IPS-18a (cell line): Measurements from ENCODE around the gene ATF7.

Source experiments
- H3K27ac ChIP-seq: one replicate; pipeline ENCODE4 v1.5.1; 2013; ENCODE audit warnings: low read length
- H3K27me3 ChIP-seq: one replicate; pipeline ENCODE4 v1.6.1; 2013; ENCODE audit warnings: mild to moderate bottlenecking, low read length; ENCODE audit not compliant: control insufficient read depth, insufficient read depth
- H3K36me3 ChIP-seq: one replicate; pipeline ENCODE4 v1.6.1; 2013; ENCODE audit warnings: low read depth, low read length; ENCODE audit not compliant: control insufficient read depth
- H3K4me1 ChIP-seq: one replicate; pipeline ENCODE4 v1.6.1; 2013; ENCODE audit warnings: low read depth, low read length; ENCODE audit not compliant: control insufficient read depth
- H3K4me3 ChIP-seq: one replicate; pipeline ENCODE4 v1.5.1; 2013; ENCODE audit warnings: low read length
- H3K9ac ChIP-seq: one replicate; pipeline ENCODE4 v1.6.1; 2013; ENCODE audit warnings: mild to moderate bottlenecking, low read length, moderate library complexity
- H3K9me3 ChIP-seq: one replicate; pipeline ENCODE4 v1.6.1; 2013; ENCODE audit warnings: low read depth, low read length; ENCODE audit not compliant: control insufficient read depth

Gene ATF7

GRCh38 chr12:53514628-53515290, 111.4 kb downstream of the ATF7 start:
- peaks cover 12% of the 10 kb centered on the region for H3K36me3 ChIP-seq
- H3K4me1 ChIP-seq = no peaks in the 10 kb centered on the region
- H3K9me3 ChIP-seq = no peaks in the 10 kb centered on the region
- H3K4me3 ChIP-seq = no peak overlapping the region
- no peak overlapping the region for H3K9ac ChIP-seq
- H3K27ac ChIP-seq = no peak overlapping the region
- H3K27me3 ChIP-seq = no peaks in the 10 kb centered on the region

DNA sequence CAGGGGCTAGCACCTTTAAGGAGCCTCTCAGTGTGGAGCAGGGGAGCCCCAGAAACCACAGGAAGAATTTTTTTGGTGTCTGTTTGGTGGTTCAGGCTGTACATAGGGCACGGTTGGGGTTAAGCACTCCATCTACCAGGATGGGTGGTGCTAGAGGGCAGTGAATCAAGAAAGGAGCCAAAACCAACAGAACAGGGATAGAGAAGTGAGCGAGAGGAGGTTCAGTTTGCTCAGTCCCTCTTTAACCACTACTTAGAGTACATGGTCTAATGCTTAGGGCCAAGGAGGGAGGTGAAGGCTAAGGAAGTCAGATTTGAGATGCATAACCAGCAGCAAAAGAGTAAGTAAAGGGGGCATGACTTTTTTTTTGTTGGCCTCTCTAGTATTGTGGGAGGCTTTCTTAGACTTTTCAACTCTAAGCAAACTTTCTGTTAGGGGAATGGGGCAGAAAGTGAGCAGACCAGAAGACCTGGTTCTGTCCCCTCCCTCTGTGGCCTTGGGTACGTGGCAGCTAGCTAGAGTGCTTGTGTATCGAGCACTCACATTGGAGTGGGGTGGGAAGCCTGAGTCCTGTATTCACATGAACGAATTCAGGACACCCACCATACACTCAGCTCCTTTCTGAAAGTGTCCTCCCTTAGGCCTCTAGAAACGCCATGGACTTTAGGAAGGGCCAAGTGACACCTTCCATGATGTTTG, 112.3 kb downstream of the ATF7 start:
- H3K9me3 ChIP-seq = no peaks in the 10 kb centered on the region
- H3K36me3 ChIP-seq = peaks cover 12% of the 10 kb centered on the region
- no peaks in the 10 kb centered on the region for H3K27me3 ChIP-seq
- no peak overlapping the region for H3K9ac ChIP-seq
- no peaks in the 10 kb centered on the region for H3K4me1 ChIP-seq
- H3K4me3 ChIP-seq = no peak overlapping the region
- no peak overlapping the region for H3K27ac ChIP-seq

DNA sequence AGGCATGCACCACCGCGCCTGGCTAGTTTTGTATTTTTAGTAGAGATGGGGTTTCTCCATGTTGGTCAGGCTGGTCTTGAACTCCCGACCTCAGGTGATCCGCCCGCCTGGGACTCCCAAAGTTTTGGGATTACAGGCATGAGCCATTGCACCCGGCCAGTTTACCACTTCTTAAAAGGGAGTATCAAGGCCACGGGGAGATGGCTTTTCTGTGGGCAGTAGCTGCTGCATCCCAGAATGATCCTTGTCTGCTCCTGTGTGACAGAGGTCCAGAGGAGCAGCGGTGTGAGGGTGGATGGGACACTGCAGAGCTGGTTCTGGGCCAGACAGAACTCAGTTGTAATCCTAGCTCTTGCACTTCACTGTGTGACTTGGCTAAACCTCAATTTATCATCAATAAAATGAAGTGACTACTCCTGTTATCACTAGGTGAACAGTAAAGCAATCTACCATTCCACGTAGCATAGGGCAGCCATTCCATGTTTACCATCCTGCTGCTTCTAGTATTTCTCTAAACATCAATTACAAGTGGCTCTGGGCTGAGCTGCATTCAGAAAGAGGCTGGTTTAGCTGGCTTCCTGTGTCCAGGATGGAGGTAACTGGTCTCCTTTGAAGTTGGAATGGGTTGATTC, 115.9 kb downstream of the ATF7 start:
- Histone ChIP-seq H3K27ac (no peak overlapping the region), H3K9ac (no peak overlapping the region), H3K4me3 (no peak overlapping the region), H3K27me3 (no peaks in the 10 kb centered on the region), H3K9me3 (no peaks in the 10 kb centered on the region), H3K4me1 (no peaks in the 10 kb centered on the region), H3K36me3 (peaks cover 20% of the 10 kb centered on the region)

- H3K4me1 ChIP-seq = no peaks in the 10 kb centered on the region
- H3K27me3 ChIP-seq = no peaks in the 10 kb centered on the region
- no peak overlapping the region for H3K4me3 ChIP-seq
- H3K9ac ChIP-seq = no peak overlapping the region
- H3K27ac ChIP-seq = no peak overlapping the region
- no peaks in the 10 kb centered on the region for H3K9me3 ChIP-seq
- H3K36me3 ChIP-seq = peaks cover 24% of the 10 kb centered on the region
Measured at GRCh38 chr12:53508534-53509170, 117.5 kb downstream of the ATF7 start.

GRCh38 chr12:53507603-53507885, 118.6 kb downstream of the ATF7 start:
- no peak overlapping the region for H3K4me3 ChIP-seq
- H3K9me3 ChIP-seq = no peaks in the 10 kb centered on the region
- no peaks in the 10 kb centered on the region for H3K27me3 ChIP-seq
- no peak overlapping the region for H3K9ac ChIP-seq
- H3K36me3 ChIP-seq = peaks cover 24% of the 10 kb centered on the region
- no peak overlapping the region for H3K27ac ChIP-seq
- H3K4me1 ChIP-seq = no peaks in the 10 kb centered on the region

GRCh38 chr12:53506881-53507602, 119.1 kb downstream of the ATF7 start, which contains the start of gene NPFF:
Gene NPFF, minus strand, starts transcription at chr12:53507484. Its CDS starts 10 bp downstream, at chr12:53507474.
- no peaks in the 10 kb centered on the region for H3K9me3 ChIP-seq
- no peak within 1 kb of the TSS for H3K27ac ChIP-seq
- no peaks in the 10 kb centered on the region for H3K27me3 ChIP-seq
- peaks cover under 1% of the 10 kb centered on the region for H3K4me1 ChIP-seq
- no peak within 1 kb of the TSS for H3K4me3 ChIP-seq
- peaks cover 24% of the 10 kb centered on the region for H3K36me3 ChIP-seq
- no peak within 1 kb of the TSS for H3K9ac ChIP-seq

DNA sequence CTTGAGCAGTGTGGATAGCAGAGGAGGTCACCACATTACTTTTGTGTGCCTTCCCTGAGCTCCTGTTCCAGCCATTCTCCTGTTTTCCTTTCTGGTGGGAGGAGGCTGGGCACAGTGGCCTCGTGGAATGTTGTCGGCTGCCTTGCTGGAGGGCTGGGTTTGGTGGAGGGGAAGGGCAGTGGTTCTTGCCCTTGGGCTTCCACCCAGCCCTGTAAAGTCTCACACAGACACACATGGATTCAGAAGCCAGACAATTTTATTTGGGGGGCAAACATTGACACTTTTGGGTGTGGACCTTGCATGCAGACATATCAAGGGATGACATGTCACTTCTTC, 119.8 kb downstream of the ATF7 start:
- Histone ChIP-seq H3K36me3 (peaks cover 24% of the 10 kb centered on the region), H3K4me1 (peaks cover 6% of the 10 kb centered on the region), H3K9ac (no peak overlapping the region), H3K27ac (no peak overlapping the region), H3K4me3 (no peak overlapping the region), H3K27me3 (no peaks in the 10 kb centered on the region), H3K9me3 (no peaks in the 10 kb centered on the region)

DNA sequence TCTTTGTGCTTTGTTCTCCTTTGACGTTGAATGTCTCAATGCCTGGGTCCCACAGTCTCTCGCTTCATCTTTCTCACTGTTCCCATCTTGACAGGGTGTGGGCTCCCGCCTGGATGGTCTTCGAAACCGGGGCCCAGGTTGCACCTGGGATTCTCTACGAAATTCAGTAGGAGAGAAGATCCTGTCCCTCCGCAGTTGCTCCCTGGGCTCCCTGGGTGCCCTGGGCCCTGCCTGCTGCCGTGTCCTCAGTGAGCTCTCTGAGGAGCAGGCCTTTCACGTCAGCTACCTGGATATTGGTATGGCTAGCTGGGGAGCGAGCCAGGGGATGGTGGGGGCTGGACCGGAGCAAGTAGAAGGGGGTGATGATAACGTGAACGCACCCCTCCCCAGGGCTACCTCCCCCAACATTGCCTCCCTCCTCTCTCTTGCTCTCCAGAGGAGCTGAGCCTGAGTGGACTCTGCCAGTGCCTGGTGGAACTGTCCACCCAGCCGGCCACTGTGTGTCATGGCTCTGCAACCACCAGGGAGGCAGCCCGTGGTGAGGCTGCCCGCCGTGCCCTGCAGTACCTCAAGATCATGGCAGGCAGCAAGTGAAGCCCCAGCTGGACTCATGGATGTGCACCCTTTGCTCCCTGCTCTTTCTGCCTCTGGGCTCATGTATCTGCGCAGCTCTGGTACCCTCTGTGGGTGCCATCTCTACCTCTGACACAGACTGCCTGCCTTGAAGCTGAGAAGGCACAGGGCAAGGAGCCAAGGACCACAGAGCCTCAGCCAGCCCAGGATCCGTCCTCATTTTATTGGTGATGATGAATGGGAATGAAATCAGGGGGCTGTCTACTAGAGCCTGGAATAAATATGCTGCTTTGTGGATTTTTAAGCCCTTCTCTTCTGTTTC, 120.4 kb downstream of the ATF7 start:
- Histone ChIP-seq H3K9me3 (no peaks in the 10 kb centered on the region), H3K4me3 (no peak overlapping the region), H3K36me3 (peaks cover 24% of the 10 kb centered on the region), H3K27ac (no peak overlapping the region), H3K9ac (no peak overlapping the region), H3K4me1 (peaks cover 6% of the 10 kb centered on the region), H3K27me3 (no peaks in the 10 kb centered on the region)

DNA sequence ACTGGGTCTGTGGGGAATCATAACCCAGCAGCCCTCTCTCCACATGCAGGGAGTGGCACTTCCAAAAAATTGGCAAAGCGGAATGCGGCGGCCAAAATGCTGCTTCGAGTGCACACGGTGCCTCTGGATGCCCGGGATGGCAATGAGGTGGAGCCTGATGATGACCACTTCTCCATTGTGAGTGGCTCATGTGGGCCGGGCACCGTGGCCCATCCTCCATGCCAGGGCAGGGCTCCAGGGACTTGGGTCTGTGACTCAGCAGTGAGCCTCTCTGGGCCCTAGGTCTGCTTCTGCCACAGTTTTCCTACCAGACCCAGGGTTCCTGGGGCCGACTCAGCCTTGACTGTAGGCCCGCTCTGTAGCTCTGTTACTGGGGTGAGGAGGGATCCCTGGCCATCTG, 121.1 kb downstream of the ATF7 start:
- no peak overlapping the region for H3K9ac ChIP-seq
- no peaks in the 10 kb centered on the region for H3K9me3 ChIP-seq
- H3K4me1 ChIP-seq = peaks cover 10% of the 10 kb centered on the region
- H3K36me3 ChIP-seq = peaks cover 24% of the 10 kb centered on the region
- no peak overlapping the region for H3K4me3 ChIP-seq
- H3K27me3 ChIP-seq = no peaks in the 10 kb centered on the region
- no peak overlapping the region for H3K27ac ChIP-seq

GRCh38 chr12:53504004-53504920, 121.9 kb downstream of the ATF7 start:
- Histone ChIP-seq H3K9me3 (no peaks in the 10 kb centered on the region), H3K27ac (no peak overlapping the region)

More at GRCh38 chr12:53504004-53504920, 121.9 kb downstream of the ATF7 start:
- Histone ChIP-seq H3K4me1 (peaks cover 13% of the 10 kb centered on the region), H3K9ac (no peak overlapping the region), H3K27me3 (no peaks in the 10 kb centered on the region), H3K4me3 (no peak overlapping the region), H3K36me3 (peaks cover 24% of the 10 kb centered on the region)
